Mesenchymal stem cell (in vitro differentiated cells and primary cell): ENCODE data around the gene CD248.
A peak's percentile ranks its signal among the peaks of the same experiment; 100 is the strongest.

Experiments used
- DNase-seq: peaks from one replicate; pipeline ENCODE4 v3.0.0-alpha.2; 2013
- H2AFZ ChIP-seq: one replicate; pipeline ENCODE4 v1.6.1; 2013; ENCODE audit warnings: low read depth, mild to moderate bottlenecking, control low read depth, inconsistent platforms, low read length, moderate library complexity
- H2AK5ac ChIP-seq: 2 replicates; pipeline ENCODE4 v1.6.1; 2013; ENCODE audit warnings: low read length, moderate library complexity, mild to moderate bottlenecking, inconsistent platforms; ENCODE audit not compliant: severe bottlenecking
- H2BK120ac ChIP-seq: one replicate; pipeline ENCODE4 v1.6.1; 2013; ENCODE audit warnings: low read depth, mild to moderate bottlenecking, inconsistent platforms, low read length, moderate library complexity
- H2BK12ac ChIP-seq, 2 experiments: one replicate each; pipeline ENCODE4 v1.6.1; 2013; ENCODE audit warnings: inconsistent platforms in 2 of 2, low read length in 2 of 2, mild to moderate bottlenecking in 2 of 2, moderate library complexity in 2 of 2, control low read depth in 1 of 2
- H2BK15ac ChIP-seq: one replicate; pipeline ENCODE4 v1.6.1; 2013; ENCODE audit warnings: mild to moderate bottlenecking, low read depth, inconsistent platforms; ENCODE audit not compliant: poor library complexity, severe bottlenecking
- H2BK5ac ChIP-seq: 2 replicates; pipeline ENCODE4 v1.6.1; 2013; ENCODE audit warnings: low read depth, mild to moderate bottlenecking, low read length, control low read depth, inconsistent platforms; ENCODE audit not compliant: poor library complexity, severe bottlenecking
- H3K14ac ChIP-seq, 2 experiments: one replicate each; pipeline ENCODE4 v1.6.1; 2013; ENCODE audit warnings: inconsistent platforms in 2 of 2, low read length in 2 of 2, control low read depth in 1 of 2, mild to moderate bottlenecking in 1 of 2, moderate library complexity in 1 of 2
- H3K18ac ChIP-seq, 2 experiments: one replicate each; pipeline ENCODE4 v1.6.1; 2013; ENCODE audit warnings: inconsistent platforms in 2 of 2, low read length in 2 of 2, control low read depth in 1 of 2, low read depth in 1 of 2, mild to moderate bottlenecking in 1 of 2
- H3K23ac ChIP-seq, 2 experiments: one replicate each; pipeline ENCODE4 v1.6.1; 2013; ENCODE audit warnings: inconsistent platforms in 2 of 2, low read length in 2 of 2, mild to moderate bottlenecking in 2 of 2, moderate library complexity in 2 of 2, control low read depth in 1 of 2
- H3K27ac ChIP-seq: 2 replicates; pipeline ENCODE4 v1.5.1; 2013; ENCODE audit warnings: mild to moderate bottlenecking, moderate library complexity, low read length, control low read depth, inconsistent platforms; ENCODE audit not compliant: poor library complexity, severe bottlenecking
- H3K27me3 ChIP-seq, 2 experiments: 2 replicates each; pipeline versions ENCODE4 v1.6.1 to v1.7.0; 2013; ENCODE audit warnings: low read length in 2 of 2, mild to moderate bottlenecking in 2 of 2, moderate library complexity in 2 of 2, control low read depth in 1 of 2, inconsistent platforms in 1 of 2; ENCODE audit not compliant: control insufficient read depth in 1 of 2, insufficient read depth in 1 of 2
- H3K36me3 ChIP-seq, 2 experiments: 2 replicates each; pipeline versions ENCODE4 v1.6.1 to v1.7.0; 2013; ENCODE audit warnings: low read length in 2 of 2, control low read depth in 1 of 2, inconsistent platforms in 1 of 2, low read depth in 1 of 2, mild to moderate bottlenecking in 1 of 2; ENCODE audit not compliant: insufficient read depth in 2 of 2, control insufficient read depth in 1 of 2
- H3K4ac ChIP-seq, 2 experiments: one replicate each; pipeline ENCODE4 v1.6.1; 2013; ENCODE audit warnings: inconsistent platforms in 2 of 2, low read length in 2 of 2, mild to moderate bottlenecking in 2 of 2, moderate library complexity in 2 of 2, control low read depth in 1 of 2, low read depth in 1 of 2
- H3K4me1 ChIP-seq: 2 replicates; pipeline ENCODE4 v1.6.1; 2013; ENCODE audit warnings: low read depth, low read length, control low read depth; ENCODE audit not compliant: control insufficient read depth, insufficient read depth
- H3K4me2 ChIP-seq: 2 replicates; pipeline ENCODE4 v1.6.1; 2013; ENCODE audit warnings: low read length, mild to moderate bottlenecking, inconsistent platforms; ENCODE audit not compliant: poor library complexity, severe bottlenecking
- H3K4me3 ChIP-seq, 2 experiments: 2 replicates each; pipeline versions ENCODE4 v1.5.1 to v1.7.0; 2013; ENCODE audit warnings: low read length in 2 of 2, mild to moderate bottlenecking in 2 of 2, control low read depth in 1 of 2, low read depth in 1 of 2; ENCODE audit not compliant: insufficient read depth in 1 of 2
- H3K79me1 ChIP-seq: replicated peaks from 2 replicates; pipeline ENCODE4 v1.6.1; 2013; ENCODE audit warnings: mild to moderate bottlenecking, control low read depth, low read length, inconsistent platforms; ENCODE audit not compliant: poor library complexity, severe bottlenecking
- H3K9ac ChIP-seq: 2 replicates; pipeline ENCODE4 v1.7.0; 2013; ENCODE audit warnings: mild to moderate bottlenecking, low read length, moderate library complexity
- H3K9me3 ChIP-seq: 2 replicates; pipeline ENCODE4 v1.7.0; 2013; ENCODE audit warnings: mild to moderate bottlenecking, low read length; ENCODE audit not compliant: control insufficient read depth
- H4K8ac ChIP-seq: one replicate; pipeline ENCODE4 v1.6.1; 2013; ENCODE audit warnings: inconsistent platforms, mild to moderate bottlenecking, low read length, moderate library complexity
- H4K91ac ChIP-seq: one replicate; pipeline ENCODE4 v1.6.1; 2013; ENCODE audit warnings: mild to moderate bottlenecking, low read length, inconsistent platforms
- WGBS: methylation state at CpG from one replicate; pipeline ENCODE4 v1.1.7; 2013; ENCODE audit warnings: mixed read lengths; 5-methylcytosine and 5-hydroxymethylcytosine counted together

The CD248 gene

DNA sequence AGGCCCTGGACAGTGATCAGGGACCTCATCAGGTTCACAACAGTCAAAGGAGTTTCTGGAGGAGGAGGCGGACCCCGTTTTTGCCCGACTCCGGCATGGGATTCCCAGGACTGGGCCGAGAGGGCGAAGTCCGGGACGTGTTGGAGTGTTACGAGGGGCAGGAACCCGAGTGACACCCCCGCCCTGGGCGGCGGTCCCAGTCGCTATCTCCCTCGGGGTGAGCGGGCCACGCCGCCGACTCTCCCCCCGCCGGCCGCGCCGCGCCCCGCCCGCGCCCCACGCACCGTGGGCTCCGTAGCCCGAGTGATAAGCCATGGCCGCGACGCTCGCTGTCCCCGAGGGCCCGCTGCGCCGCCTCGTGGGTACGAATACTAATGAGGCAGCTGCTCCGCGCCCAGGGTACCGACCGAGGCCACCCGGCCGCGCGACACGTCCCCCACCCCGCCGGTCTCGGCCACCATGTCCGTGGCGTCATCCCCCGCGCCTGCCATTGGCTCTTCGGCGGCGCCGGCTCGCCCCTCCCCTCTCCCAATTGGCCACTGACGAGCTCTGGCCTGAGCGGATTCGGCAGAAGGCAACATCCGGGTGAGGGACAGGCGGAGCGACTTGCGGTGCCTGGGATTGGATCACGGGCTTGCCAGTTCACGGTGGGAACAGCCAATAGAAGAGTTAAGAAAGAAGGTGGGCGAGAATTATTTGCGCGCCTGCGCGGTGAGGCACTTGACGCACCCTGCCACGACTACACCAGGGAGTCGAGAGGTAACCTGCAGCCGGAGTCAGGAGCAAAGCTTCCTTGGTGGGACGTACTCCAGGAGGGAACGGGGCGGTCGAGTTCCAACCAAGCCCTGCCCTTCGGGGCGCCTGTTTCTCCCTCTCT is 27.9 kb downstream of the CD248 start, which contains the start of gene YIF1A:
Gene YIF1A, minus strand, starts transcription at position 473 of the 877 bp plus-strand sequence. Its CDS starts 158 bp downstream, at position 315.
- peak within 1 kb of the TSS; percentile 89 to 95 for H3K14ac ChIP-seq
- peaks cover 28 to 32% of the 10 kb centered on the region in 2 experiments for H3K27me3 ChIP-seq
- H3K4ac ChIP-seq, result peak within 1 kb of the TSS; percentile 95 to 96
- peak within 1 kb of the TSS; percentile 79 for H2BK5ac ChIP-seq
- H2AFZ ChIP-seq, result peak within 1 kb of the TSS; percentile 55
- H3K18ac ChIP-seq, result peak within 1 kb of the TSS; percentile 94 to 98
- H2AK5ac ChIP-seq, result peak within 1 kb of the TSS; percentile 41
- no peaks in the 10 kb centered on the region for H3K9me3 ChIP-seq
- peaks cover 26% of the 10 kb centered on the region for H3K79me1 ChIP-seq
- H3K4me3 ChIP-seq, result peak within 1 kb of the TSS; percentile 92
- H3K36me3 ChIP-seq, result peaks cover 30 to 38% of the 10 kb centered on the region in 2 experiments
- H3K4me2 ChIP-seq, result peak within 1 kb of the TSS; percentile 90
- peak within 1 kb of the TSS; percentile 94 for H4K91ac ChIP-seq
- H4K8ac ChIP-seq, result peak within 1 kb of the TSS; percentile 96
- H3K4me1 ChIP-seq, result peaks cover 44% of the 10 kb centered on the region
- H2BK15ac ChIP-seq, result peak within 1 kb of the TSS; percentile 97
- DNase-seq, result peak; percentile 100
- H2BK12ac ChIP-seq, result no peak within 1 kb of the TSS
- H3K23ac ChIP-seq, result peak within 1 kb of the TSS in 1 of 2 experiments; percentile 87
- peak within 1 kb of the TSS; percentile 98 for H3K27ac ChIP-seq
- under 1% methylated on average over 82 of the region's 87 CpGs for WGBS
- H2BK120ac ChIP-seq, result peak within 1 kb of the TSS; percentile 96
- H3K9ac ChIP-seq, result peak within 1 kb of the TSS; percentile 99

DNA sequence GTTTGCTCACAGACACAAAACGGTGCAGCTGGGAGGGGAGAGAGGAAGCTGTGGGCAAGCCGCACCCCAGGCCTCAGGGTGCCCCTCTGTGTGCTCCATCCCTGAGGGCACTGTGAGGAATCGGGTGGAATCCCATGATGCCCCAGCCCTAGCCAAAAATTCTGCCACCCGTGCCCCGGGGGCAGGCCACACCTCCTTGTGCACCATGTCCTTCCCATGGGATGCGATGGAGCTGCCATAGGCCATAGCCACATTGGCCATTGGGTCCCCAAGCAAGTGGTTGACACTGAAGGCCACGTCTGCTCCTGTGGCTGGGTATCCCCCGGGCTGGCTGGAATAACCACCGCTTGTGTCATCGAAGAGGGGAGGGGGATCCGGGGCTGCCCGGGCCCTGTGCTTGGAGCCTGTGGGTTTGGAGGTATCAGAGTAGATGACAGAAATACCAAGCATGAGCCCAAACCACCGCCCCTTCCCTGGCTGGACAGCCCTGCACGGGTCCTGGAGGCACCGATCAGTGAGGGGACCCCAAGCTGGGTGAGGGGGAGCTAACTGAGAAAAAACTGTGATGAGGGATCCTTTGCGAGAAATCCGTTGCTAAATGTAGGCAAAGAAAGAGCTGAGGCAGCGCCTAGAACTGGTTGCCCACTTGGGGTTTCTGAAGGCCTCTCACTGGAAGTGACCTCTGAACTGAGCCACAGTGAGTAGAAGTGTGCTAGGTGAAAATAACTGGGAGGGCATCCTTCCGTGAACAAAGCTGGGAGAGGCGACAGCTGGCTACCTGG is 28.8 kb downstream of the CD248 start:
- peaks cover 34 to 46% of the 10 kb centered on the region in 2 experiments for H3K36me3 ChIP-seq
- WGBS, result 59% methylated on average over 20 of the region's 20 CpGs
- peak overlapping the region; percentile 54 for H3K27ac ChIP-seq
- H3K79me1 ChIP-seq, result peaks cover 26% of the 10 kb centered on the region
- peak overlapping the region; percentile 94 to 98 for H3K18ac ChIP-seq
- peak overlapping the region; percentile 96 for H4K8ac ChIP-seq
- H4K91ac ChIP-seq, result peak overlapping the region; percentile 94
- DNase-seq, result peak; percentile 46
- H2BK12ac ChIP-seq, result peak overlapping the region in 1 of 2 experiments; percentile 21
- peak overlapping the region; percentile 92 for H3K4me3 ChIP-seq
- H2AFZ ChIP-seq, result peak overlapping the region; percentile 6
- H3K14ac ChIP-seq, result peak overlapping the region; percentile 89 to 95
- peak overlapping the region; percentile 96 for H2BK120ac ChIP-seq
- peak overlapping the region; percentile 79 for H2BK5ac ChIP-seq
- peak overlapping the region; percentile 95 to 96 for H3K4ac ChIP-seq
- peak overlapping the region; percentile 41 for H2AK5ac ChIP-seq
- peak overlapping the region; percentile 90 for H3K4me2 ChIP-seq
- H3K4me1 ChIP-seq, result peaks cover 44% of the 10 kb centered on the region
- H3K9ac ChIP-seq, result peak overlapping the region; percentile 99
- no peaks in the 10 kb centered on the region for H3K9me3 ChIP-seq
- no peak overlapping the region for H2BK15ac ChIP-seq
- H3K23ac ChIP-seq, result peak overlapping the region in 1 of 2 experiments; percentile 87
- H3K27me3 ChIP-seq, result peaks cover 20 to 23% of the 10 kb centered on the region in 2 experiments

DNA sequence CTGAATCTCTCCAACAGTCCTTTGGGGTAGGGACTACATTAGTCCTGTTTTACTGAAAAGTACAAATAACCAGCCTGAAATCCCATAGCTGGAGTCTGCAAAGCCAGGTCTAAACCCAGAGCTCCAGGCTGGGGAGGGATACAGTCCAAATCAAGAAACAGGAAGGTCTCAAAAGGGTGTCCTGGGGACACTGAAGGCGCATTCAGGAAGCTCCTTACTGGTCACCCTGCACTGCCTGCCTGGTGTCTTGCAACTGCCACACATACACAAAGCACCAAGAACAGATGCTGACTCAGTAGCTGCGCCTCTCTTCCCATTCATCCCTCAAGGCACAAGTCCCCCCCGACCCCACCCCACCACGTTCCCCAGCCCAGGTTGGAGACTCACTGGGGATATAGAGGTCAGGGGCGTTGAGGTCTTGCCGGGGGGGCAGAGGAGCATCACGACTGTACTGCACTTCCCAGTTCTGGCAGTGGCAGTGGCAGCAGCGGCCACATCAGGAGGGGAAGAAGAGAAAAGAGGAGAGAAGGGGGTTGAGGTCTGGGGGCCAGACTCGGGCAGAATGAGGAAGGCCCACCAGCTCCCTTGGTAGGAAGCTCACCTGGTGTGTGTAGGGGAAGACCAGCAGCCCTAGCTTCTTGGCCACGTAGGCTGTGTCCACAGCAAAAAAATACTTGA is 29.5 kb downstream of the CD248 start:
- peaks cover 46% of the 10 kb centered on the region for H3K4me1 ChIP-seq
- H4K8ac ChIP-seq, result peak overlapping the region; percentile 45
- H2BK15ac ChIP-seq, result no peak overlapping the region
- no peak for DNase-seq
- no peak overlapping the region for H2BK5ac ChIP-seq
- no peak overlapping the region for H2AFZ ChIP-seq
- H3K27me3 ChIP-seq, result peaks cover 12 to 16% of the 10 kb centered on the region in 2 experiments
- no peak overlapping the region for H3K18ac ChIP-seq
- peak overlapping the region in 1 of 2 experiments; percentile 21 for H2BK12ac ChIP-seq
- H3K36me3 ChIP-seq, result peaks cover 36 to 51% of the 10 kb centered on the region in 2 experiments
- H3K27ac ChIP-seq, result no peak overlapping the region
- peak overlapping the region in 1 of 2 experiments; percentile 92 for H3K4me3 ChIP-seq
- peak overlapping the region; percentile 90 for H3K4me2 ChIP-seq
- H2AK5ac ChIP-seq, result peak overlapping the region; percentile 27
- no peak overlapping the region for H3K14ac ChIP-seq
- H3K4ac ChIP-seq, result no peak overlapping the region
- peak overlapping the region in 1 of 2 experiments; percentile 87 for H3K23ac ChIP-seq
- H3K9me3 ChIP-seq, result no peaks in the 10 kb centered on the region
- 90% methylated on average over 7 of the region's 10 CpGs for WGBS
- H4K91ac ChIP-seq, result no peak overlapping the region
- peak overlapping the region; percentile 99 for H3K9ac ChIP-seq
- no peak overlapping the region for H2BK120ac ChIP-seq
- peaks cover 28% of the 10 kb centered on the region for H3K79me1 ChIP-seq
